ENCODE data around the gene WTAP.

GRCh38 chr6:159714404-159714803, 12.9 kb upstream of the WTAP start:
- TF ChIP-seq CTCF (IDR thresholded peaks at IDR 0.05): no peak
- no peak for TF ChIP-seq POLR2A (IDR thresholded peaks at IDR 0.05)
